ENCODE data around the gene NT5DC4. TPM values are rescaled to one million over a fixed set of nuclear protein-coding genes. Genes with fewer than 3 reads are reported as not detected.
A peak's percentile ranks its signal among the peaks of the same experiment; 100 is the strongest.

Gene NT5DC4
- polyA plus RNA-seq, 2 of the 4 experiments (the other 2 are of a cell fraction) = not detected

DNA sequence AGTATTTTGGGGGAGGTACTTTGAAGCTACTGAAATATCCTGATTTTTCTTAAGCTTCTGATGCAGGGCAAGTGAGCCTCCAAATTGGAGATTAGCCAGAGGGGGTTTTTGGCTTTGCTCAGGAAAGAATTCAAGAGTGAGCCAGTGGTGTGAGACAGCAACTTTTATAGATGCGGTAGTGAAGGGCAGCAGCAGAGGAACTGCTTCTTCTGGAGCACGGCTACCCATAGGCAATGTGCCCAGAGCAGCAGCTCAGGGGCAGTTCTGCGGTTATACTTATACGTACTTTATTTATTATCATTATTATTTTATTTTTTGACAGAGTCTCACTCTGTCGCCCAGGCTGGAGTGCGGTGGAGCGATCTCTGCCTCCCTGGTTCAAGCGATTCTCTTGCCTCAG lies 19.8 kb upstream of the NT5DC4 start:
- no peak for ATAC-seq
- CTCF ChIA-PET = interaction anchor here (0.6 to 3.7 kb wide), 6 partner anchors 9 to 74 kb away, joined by 3 to 23 read pairs (median 4); no protein-coding TSS in a partner anchor
- no peak for FAIRE-seq
- Histone ChIP-seq H3K4me3 (no peak overlapping the region), H3K4me1 (no peaks in the 10 kb centered on the region), H3K4me2 (no peak overlapping the region), H3K9me3 (no peaks in the 10 kb centered on the region), H3K27ac (peak overlapping the region in 1 of 2 experiments; percentile 14; a peak in 1 of 6 replicates)
- 95% methylated on average over 8 of the region's 8 CpGs for WGBS (ENCODE audit: missing lambda C conversion rate)
- DNase-seq (ENCODE audit: low read depth in 1 of 2, low spot score in 1 of 2) = no peak
- TF ChIP-seq, protein P1, sequence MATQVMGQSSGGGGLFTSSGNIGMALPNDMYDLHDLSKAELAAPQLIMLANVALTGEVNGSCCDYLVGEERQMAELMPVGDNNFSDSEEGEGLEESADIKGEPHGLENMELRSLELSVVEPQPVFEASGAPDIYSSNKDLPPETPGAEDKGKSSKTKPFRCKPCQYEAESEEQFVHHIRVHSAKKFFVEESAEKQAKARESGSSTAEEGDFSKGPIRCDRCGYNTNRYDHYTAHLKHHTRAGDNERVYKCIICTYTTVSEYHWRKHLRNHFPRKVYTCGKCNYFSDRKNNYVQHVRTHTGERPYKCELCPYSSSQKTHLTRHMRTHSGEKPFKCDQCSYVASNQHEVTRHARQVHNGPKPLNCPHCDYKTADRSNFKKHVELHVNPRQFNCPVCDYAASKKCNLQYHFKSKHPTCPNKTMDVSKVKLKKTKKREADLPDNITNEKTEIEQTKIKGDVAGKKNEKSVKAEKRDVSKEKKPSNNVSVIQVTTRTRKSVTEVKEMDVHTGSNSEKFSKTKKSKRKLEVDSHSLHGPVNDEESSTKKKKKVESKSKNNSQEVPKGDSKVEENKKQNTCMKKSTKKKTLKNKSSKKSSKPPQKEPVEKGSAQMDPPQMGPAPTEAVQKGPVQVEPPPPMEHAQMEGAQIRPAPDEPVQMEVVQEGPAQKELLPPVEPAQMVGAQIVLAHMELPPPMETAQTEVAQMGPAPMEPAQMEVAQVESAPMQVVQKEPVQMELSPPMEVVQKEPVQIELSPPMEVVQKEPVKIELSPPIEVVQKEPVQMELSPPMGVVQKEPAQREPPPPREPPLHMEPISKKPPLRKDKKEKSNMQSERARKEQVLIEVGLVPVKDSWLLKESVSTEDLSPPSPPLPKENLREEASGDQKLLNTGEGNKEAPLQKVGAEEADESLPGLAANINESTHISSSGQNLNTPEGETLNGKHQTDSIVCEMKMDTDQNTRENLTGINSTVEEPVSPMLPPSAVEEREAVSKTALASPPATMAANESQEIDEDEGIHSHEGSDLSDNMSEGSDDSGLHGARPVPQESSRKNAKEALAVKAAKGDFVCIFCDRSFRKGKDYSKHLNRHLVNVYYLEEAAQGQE (IDR thresholded peaks at IDR 0.05) = no peak
- TF ChIP-seq CHD4 (IDR thresholded peaks at IDR 0.05; ENCODE audit: borderline replicate concordance) = no peak
- POLR2A ChIA-PET = no interaction called here

DNA sequence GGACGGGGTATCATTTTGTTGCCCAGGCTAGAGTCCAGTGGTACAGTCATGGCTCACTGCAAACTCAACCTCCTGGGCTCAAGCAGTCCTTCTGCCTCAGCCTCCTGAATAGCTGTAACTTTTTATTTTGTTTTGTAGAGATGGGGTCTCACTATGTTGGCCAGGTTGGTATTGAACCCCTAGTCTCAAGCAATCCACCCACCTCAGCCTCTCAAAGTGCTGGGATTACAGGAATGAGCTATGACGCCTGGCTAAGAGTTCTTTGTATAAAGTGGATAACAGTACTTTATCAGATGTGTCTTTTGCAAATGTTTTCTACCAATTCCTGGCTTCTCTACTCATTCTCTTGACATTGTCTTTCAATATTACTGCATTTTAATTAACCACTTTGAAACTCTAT lies 17.1 kb upstream of the NT5DC4 start:
- DNase-seq (ENCODE audit: low read depth in 1 of 2, low spot score in 1 of 2) = no peak
- Histone ChIP-seq H3K4me1 (no peaks in the 10 kb centered on the region), H3K27ac (no peak overlapping the region), H3K4me3 (no peak overlapping the region), H3K9me3 (no peaks in the 10 kb centered on the region), H3K4me2 (no peak overlapping the region)
- no peak for FAIRE-seq
- 36% methylated on average over 2 of the region's 2 CpGs for WGBS (ENCODE audit: missing lambda C conversion rate)
- ATAC-seq = no peak
- ChIA-PET CTCF (interaction anchor here (1.2 to 2.5 kb wide), 3 partner anchors 22 to 104 kb away, joined by 3 to 11 read pairs (median 3); no protein-coding TSS in a partner anchor), POLR2A (no interaction called here)
- TF ChIP-seq MAZ (IDR thresholded peaks at IDR 0.05; ENCODE audit: borderline replicate concordance, low read depth, low read length) = no peak
- TF ChIP-seq EHMT2 (IDR thresholded peaks at IDR 0.05; ENCODE audit: low read depth) = no peak
- TF ChIP-seq EP300 (IDR thresholded peaks at IDR 0.05) = no peak
- no peak for TF ChIP-seq CHD4 (IDR thresholded peaks at IDR 0.05; ENCODE audit: borderline replicate concordance)
- no peak for TF ChIP-seq FOSB (CRISPR knock-in tag; IDR thresholded peaks at IDR 0.05)
- TF ChIP-seq TP53 (CRISPR knock-in tag; IDR thresholded peaks at IDR 0.05) = no peak
- no peak for TF ChIP-seq ZC3H11A (IDR thresholded peaks at IDR 0.05)
- no peak for TF ChIP-seq RFX5 (IDR thresholded peaks at IDR 0.05)
- TF ChIP-seq TFCP2L1 (CRISPR knock-in tag; IDR thresholded peaks at IDR 0.05) = no peak
- TF ChIP-seq, protein P2, sequence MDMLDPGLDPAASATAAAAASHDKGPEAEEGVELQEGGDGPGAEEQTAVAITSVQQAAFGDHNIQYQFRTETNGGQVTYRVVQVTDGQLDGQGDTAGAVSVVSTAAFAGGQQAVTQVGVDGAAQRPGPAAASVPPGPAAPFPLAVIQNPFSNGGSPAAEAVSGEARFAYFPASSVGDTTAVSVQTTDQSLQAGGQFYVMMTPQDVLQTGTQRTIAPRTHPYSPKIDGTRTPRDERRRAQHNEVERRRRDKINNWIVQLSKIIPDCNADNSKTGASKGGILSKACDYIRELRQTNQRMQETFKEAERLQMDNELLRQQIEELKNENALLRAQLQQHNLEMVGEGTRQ (IDR thresholded peaks at IDR 0.05) = no peak
- TF ChIP-seq, protein P3, sequence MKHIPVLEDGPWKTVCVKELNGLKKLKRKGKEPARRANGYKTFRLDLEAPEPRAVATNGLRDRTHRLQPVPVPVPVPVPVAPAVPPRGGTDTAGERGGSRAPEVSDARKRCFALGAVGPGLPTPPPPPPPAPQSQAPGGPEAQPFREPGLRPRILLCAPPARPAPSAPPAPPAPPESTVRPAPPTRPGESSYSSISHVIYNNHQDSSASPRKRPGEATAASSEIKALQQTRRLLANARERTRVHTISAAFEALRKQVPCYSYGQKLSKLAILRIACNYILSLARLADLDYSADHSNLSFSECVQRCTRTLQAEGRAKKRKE (CRISPR knock-in tag; IDR thresholded peaks at IDR 0.05; ENCODE audit: low read depth) = no peak
- no peak for TF ChIP-seq ZFP36 (IDR thresholded peaks at IDR 0.05; ENCODE audit: borderline replicate concordance, partially characterized antibody)
- TF ChIP-seq HOXB5 (CRISPR knock-in tag; IDR thresholded peaks at IDR 0.05) = no peak
- TF ChIP-seq, protein P4, sequence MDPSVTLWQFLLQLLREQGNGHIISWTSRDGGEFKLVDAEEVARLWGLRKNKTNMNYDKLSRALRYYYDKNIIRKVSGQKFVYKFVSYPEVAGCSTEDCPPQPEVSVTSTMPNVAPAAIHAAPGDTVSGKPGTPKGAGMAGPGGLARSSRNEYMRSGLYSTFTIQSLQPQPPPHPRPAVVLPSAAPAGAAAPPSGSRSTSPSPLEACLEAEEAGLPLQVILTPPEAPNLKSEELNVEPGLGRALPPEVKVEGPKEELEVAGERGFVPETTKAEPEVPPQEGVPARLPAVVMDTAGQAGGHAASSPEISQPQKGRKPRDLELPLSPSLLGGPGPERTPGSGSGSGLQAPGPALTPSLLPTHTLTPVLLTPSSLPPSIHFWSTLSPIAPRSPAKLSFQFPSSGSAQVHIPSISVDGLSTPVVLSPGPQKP (IDR thresholded peaks at IDR 0.05; ENCODE audit: low read depth, low read length) = no peak
- TF ChIP-seq POLR2AphosphoS2 (conservative IDR thresholded peaks at IDR 0.05; ENCODE audit: low read length) = no peak
- no peak for TF ChIP-seq KDM5A (IDR thresholded peaks at IDR 0.05)
